Peyer's patch (tissue), 4 donors: ENCODE measurements around the gene PEX6.

Source experiments
- CTCF ChIP-seq, 6 experiments: fragments of 450-650 bp in 4 of 6; fragments of 200-600 bp in 2 of 6; sonication (generic) in 1 of 6; IDR thresholded peaks; one replicate each; pipeline ENCODE4 v1.5.1; 2017 to 2019; ENCODE audit warnings: antibody characterized with exemption in 6 of 6, mild to moderate bottlenecking in 3 of 6, moderate library complexity in 1 of 6
- POLR2A ChIP-seq, 2 donors: fragments of 450-650 bp; IDR thresholded peaks; one replicate each; pipeline ENCODE4 v1.5.1; 2017; ENCODE audit warnings: antibody characterized with exemption in 2 of 2, mild to moderate bottlenecking in 2 of 2, moderate library complexity in 2 of 2

GRCh38 chr6:42969934-42970333, 9.0 kb downstream of the PEX6 start:
- TF ChIP-seq CTCF (IDR thresholded peaks at IDR 0.05), result no peak
- no peak for TF ChIP-seq POLR2A (IDR thresholded peaks at IDR 0.05)
